NCI-H128 (cell line): ENCODE data around the gene TMEM221.
"Not testable (repeated sequence)": the region's sequence is repeated elsewhere in the genome, so short reads cannot be mapped to it uniquely, and the experiment has no call there.

Experiments
- DNase-seq: peaks from one replicate; lab custom pipeline; 2025; ENCODE audit not compliant: unreplicated experiment; lab: John Stamatoyannopoulos, UW

The TMEM221 gene

DNA sequence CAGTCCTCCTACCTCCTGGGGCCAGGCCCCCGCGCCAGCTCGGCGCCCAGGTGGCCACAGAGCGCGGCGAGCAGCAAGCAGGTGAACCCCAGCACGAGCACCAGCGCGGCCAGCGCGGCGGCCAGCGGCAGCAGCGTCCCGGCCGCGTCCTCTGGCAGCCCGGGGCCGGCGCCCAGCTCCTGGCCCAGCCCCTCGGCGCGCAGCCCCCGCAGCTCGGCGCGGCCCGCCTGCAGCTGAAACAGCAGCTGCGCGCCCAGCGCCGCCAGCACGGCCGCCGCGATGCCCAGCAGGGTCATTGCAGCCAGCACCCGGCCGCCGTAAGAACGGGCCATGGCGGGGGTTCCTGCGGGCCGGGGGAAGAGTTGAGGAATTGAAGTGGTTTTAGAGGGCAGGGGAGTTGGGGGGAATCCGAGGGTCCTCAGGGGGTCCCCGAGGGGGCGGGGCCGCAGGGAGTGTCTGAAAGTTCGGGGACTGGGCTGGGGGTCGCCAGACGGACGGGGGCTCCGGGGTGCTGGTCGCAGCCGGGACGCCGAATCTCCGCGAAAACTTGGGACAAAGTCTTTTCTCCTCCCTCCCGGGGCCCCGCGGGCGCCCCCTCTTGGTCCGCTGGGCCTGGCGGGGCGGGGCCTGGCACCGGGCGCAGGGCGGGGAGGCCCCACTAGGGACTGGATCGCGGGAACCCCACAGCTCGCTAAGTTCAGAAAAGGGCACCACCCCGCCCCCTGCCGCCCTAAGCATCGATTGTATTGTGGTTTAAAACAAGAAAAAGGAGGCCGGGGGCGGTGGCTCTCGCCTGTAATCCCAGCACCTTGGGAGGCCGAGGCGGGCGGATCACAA is at the start of gene TMEM221:
Gene TMEM221, minus strand, starts transcription at position 538 of the 837 bp plus-strand sequence. Its CDS starts 206 bp downstream, at position 332.
- no peak for DNase-seq

DNA sequence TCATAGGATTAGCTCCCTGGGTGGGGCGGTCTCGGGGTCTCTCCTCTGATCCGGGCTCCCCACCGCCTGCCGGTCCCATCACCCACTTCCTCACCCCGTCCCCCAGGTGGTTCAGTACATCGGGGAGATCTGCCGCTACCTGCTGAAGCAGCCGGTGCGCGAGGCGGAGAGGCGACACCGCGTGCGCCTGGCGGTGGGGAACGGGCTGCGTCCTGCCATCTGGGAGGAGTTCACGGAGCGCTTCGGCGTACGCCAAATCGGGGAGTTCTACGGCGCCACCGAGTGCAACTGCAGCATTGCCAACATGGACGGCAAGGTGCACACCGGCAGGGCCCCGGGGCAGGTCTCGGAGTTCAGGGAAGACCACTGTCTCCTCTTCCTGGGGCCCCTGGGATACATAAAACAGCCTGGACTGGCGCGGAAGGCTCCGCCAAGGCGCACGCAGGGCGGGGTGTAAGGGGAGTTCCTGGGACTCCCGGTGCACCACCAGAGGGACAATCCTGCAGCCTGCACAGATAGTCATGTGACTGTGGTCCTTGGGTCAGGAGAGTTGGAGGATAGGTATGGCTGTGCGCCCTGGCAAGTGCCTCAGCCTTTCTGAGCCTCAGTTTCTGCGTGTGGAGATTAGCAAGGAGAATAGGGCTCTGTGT is 48.8 kb upstream of the TMEM221 start:
- DNase-seq: no peak

DNA sequence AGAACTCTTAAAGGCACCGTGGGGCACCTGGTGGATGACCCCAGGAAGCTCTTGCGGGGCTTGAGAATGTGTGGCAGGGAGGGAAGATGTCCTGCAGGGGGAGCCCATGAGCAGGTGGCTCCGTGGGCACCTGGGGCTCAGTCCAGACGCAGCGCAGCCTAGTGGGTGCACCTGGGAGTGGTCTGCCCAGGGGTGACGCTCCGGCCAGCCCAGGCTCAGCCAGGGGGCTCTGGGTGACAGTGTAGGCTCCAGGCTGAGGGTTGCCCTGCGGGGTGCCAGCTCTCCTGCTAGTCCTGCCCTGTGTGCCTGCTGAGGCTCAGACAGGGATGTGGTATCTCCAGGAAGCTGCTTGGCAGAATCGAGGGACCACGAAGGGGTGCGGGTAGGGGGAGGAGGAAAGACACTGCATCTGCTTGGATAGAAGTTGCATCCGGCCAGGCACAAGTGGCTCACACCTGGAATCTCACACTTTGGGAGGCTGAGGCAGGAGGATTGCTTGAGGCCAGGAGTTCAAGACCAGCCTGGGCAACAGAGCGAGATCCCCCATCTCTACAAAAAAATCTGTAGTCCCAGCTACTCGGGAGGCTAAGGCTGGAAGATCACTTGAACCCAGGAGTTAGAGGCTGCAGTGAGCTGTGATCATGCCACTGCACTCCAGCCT is 48.0 kb upstream of the TMEM221 start:
- no peak for DNase-seq

DNA sequence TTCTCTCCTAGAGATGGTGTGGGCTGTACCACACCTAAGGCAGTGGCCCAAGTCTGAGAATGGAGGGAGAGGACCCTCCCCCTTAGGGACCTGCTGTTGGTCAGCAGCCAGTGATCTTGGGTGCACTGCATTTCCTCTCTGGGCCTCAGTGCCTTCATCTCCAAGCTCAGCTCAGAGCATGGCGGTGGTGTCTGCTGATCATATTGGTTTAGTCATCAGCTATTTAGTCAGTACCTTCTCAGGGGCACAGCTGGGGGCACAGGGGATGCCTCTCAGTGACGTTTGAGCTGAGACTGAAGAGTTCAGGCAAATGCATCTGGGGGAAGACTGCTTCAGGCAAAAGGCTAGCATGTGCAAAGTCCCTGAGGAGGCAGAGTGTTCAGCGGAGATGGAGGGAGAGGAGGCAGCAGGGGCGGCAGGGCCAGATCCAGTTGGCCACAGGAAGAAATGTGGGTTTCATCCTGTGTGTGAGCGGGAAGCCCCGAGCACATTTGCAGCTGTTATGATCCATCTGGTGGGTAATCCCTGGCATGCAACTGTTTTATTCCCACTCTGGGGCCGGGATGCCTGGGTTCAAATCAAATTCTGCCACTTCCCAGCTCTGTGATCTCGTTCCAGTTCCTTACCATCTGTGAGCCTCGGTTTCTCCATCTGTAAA is 47.3 kb upstream of the TMEM221 start:
- DNase-seq: no peak

DNA sequence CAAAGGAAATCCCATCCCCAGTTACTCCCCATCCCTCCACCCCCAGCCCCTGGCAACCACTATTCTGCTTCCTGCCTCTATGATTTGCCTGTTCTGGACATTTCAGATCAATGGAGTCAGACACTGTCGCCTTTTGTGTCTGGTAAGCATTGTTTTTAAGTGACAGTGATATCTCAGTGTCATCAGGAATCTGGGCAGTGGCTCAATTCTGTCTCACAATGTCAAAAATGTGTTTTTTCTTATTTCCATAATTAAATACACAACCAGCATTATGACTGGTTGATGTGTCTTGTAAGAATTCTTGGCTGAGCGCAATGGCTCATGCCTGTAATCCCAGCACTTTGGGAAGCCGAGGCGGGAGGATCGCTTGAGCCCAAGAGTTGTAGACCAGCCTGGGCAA is 42.8 kb upstream of the TMEM221 start:
- DNase-seq: no peak

DNA sequence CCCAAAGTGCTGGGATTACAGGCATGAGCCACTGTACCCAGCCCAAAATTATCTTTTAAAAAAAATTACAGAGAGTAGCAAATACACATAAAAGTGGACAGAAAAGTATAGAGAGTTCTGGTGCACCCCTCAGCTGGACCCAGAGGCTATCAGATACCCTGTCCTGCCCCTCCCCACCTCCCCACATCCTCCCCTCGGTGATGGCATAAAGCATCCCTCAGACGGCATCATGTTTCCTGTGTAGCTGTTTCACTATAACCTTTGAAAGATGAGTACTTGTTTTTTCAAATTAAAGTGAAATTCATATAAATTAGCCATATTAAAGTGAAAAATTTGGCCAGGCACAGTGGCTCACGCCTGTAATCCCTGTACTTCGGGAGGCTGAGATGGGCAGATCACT is 41.9 kb upstream of the TMEM221 start:
- no peak for DNase-seq

DNA sequence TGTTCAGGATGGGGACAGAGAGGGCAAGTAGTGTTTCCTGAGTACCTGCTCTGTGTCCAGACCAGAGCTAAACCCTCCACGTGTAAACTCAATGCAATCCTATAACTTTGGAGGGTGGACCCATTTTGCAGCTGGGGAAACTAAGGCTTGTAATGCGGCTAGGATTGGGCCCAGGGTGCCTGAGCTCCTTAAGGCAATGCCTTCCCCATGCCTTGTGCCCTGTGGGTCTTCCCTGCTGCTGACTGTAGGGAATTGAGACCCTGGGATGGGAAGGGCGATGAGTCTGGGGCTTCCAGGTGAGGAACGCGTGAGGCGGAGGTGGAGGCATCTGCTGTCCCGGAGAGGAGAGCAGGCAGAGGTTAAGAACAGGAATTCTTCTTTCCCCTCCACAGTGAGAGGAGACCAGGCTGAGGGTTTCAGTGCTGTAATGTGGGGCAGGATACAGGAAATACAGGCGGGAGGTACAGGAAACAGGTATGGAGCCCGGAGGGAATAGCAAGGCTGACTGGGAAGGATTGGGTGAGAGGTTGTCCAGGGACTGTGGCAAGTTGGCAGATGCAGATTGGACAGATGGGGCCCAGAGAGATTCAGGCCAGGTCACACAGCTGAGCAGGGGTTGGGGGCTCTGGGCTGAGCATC is 41.0 kb upstream of the TMEM221 start:
- DNase-seq: no peak

DNA sequence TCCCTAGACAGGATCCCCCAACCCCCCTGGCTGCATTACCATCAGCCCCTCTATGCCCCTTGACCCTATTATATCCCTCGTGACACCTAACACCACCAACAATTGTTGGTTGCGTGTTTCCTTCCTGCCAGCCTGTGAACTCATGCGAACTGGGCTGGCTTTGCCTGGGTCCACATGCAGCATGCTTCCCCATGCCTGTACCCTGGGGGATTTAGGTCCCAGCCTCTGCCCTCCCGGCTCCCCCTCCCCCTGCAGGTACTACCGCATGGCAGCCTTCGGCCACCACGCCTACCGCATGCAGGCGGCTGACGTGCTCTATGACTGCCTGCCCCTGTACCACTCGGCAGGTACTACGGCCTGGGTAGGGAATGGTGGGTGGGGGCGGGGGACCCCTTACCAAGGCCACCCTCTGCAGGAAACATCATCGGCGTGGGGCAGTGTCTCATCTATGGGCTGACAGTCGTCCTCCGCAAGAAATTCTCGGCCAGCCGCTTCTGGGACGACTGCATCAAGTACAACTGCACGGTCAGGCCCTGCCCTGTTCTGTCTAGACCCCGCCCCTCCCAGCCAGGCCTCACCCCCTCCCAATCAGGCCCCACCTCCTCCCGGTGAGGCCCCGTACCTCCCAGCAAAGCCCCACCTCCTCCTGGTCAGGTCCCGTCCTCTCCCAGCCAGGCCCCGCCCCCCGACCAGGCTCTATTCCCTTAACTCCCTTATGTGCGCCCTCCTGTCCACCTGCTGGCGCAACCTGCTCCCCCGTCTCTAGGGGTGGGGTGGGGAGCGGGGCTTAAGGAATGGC is 40.3 kb upstream of the TMEM221 start:
- DNase-seq: no peak

DNA sequence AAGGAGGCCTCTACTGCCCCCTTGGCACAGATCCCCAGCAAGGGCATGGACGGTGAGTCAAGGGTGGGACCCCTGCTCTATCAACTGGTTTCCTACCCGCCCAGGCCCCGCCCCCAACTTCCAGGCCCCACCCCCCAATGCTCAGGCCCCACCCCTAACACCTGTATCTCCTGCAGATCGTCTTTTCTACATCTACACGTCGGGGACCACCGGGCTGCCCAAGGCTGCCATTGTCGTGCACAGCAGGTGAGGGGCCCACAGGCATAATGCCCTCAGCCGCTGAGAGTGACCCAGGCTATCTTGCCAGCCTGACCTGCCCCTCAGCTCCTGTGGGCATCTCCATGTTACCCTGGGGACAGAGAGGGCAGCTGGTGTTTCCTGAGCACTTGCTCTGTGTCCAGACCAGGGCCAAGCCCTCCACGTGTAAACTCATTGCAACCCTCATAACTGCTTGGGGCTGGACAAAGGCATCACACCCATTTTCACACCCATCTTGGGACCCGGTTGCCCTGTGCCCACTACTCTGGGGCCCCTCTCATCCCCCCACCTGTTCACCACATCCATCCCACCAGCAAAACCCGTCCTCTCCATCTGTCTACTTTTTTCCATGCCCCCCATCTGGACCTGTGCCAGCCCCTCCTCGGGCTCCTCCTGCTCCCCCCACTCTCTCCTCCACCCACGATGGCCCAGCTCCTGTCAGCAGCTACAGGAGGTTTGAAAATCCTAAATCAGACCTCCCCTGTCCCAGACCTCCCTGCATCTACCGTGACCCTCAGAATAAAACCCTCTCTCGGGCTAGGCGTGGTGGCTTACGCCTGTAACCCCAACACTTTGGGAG is 39.0 kb upstream of the TMEM221 start:
- DNase-seq: no peak

DNA sequence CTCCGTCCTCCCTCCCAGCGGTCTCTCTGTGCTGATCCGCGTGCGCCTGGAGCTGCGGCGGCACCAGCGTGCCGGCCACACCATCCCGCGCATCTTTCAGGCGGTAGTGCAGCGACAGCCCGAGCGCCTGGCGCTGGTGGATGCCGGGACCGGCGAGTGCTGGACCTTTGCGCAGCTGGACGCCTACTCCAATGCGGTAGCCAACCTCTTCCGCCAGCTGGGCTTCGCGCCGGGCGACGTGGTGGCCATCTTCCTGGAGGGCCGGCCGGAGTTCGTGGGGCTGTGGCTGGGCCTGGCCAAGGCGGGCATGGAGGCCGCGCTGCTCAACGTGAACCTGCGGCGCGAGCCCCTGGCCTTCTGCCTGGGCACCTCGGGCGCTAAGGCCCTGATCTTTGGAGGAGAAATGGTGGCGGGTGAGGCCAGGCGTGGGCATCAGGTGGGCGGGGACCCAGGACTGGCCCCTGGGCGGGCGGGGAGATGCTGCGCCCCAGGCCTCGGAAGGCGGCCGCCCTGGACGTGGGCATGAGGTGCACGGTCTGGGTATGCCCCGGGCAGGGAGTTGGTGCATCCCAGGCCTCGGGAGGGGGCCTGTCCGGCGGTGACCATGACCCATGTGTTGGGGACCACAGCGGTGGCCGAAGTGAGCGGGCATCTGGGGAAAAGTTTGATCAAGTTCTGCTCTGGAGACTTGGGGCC is 38.2 kb upstream of the TMEM221 start:
- no peak for DNase-seq

DNA sequence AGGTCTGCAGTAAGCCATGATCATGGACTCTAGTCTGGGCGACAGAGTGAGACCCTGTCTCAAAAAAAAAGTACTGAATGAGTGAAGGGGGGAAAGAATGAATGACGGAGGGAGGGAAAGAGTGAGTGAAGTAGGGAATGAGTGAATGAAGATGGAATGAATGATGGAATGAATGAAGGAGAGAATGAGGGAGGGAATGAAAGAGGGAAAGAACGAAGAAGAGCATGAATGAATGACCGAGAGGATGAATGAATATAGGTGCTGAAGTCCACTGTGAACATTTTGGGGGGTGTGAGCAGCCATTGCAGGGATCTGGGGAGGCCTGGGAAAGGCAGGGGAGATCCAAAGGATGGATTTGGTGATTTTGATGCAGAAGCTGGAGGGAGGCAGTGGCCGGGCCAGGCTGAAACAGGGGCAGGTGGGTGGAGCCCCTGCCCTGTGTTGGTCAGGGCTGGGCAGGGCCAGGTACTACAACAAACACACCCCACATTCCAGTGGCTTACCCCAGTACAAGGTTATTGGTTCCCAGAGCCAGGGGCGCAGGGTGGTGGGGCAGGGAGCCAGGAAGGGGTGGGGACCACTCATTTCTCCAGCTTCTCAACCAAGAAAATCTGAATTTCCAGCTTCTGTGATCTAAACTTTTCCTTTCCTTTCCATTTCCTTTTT is 36.2 kb upstream of the TMEM221 start:
- DNase-seq: no peak

DNA sequence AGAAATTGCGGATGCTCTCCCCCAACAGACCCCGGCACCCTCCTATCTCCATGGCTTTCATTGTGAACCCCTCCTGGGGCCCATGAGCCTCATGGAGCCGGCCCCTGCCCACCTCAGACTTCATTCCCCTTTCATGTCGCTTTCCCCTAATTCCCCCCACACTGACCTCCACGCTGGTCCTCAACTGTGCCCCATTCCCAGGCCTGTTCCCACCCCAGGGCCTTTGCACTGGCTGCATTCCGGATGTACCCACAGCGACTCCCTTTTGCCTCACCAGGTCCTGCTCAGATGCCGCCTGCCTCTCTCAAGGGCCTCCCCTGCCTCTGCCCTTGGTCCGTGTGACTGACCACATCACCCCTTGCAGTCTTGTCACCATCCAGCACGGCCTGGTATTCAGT is 35.1 kb upstream of the TMEM221 start:
- no peak for DNase-seq

DNA sequence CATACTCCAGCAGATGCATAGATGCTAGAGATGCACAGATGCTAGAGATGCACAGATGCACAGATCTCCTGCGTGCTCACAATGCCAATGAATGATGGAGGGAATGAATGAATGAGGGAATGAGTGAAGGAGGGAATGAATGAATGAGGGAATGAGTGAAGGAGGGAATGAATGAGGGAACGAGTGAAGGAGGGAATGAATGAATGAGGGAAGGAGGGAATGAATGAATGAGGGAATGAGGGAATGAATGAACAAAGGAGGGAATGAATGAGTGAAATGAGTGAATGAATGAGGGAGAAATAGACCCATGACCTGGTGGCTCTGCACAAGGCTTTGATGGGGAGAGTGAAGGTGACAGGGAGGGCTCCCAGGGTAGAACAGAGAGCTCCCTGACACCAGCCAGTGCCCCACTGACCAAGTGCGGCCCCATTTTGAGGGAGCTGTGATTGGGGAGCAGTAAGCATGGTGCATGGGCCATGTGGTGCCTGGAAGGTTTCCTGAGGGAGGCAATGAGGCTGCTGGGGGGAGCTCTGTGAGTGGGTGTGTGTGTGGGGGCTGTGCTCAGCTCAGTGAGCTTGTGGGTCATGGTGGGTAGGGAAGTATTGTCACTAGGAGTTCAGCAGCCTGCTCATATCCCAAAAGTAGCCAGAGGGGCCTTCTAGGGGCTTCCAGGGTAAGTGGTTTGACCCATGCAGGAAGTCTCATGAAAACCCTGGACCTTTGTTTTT is 34.6 kb upstream of the TMEM221 start:
- DNase-seq: no peak

DNA sequence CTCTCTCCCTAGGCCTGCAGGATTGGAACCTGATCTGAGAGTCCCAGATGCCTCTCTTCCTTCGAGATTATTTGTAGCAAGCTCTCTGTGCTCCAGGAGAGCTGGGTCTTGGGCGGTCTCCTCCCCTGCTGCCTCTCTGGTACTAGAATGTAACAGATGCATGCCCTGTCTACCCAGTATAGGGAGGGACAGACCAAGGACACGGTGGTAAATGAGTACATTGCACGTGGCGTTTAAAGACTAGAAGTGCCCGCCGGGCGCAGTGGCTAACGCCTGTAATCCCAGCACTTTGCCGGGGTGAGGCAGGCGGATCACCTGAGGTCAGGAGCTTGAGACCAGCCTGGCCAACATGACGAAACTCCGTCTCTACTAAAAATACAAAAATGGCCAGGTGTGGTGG is 33.5 kb upstream of the TMEM221 start:
- DNase-seq: no peak

DNA sequence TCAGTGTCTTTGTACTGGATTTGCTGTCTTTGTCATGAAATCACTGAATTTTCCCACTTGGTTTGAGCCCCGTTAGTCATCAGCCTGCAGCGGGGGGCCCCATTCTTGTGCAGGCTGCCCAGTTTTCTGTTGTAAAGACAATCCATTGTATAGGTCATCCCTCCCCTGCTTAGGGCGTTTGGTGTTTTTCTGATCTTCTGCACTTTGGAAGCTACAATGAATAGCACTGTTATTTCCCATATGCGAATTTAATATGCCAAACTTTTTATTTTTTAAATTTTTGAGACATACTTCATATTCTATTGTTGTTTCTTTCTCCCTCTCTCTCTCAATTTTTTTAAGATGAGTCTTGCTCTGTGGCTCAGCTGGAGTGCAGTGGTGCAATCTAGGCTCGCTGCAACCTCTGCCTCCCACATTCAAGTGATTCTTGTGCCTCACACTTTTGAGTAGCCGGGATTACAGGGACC is 30.9 kb upstream of the TMEM221 start:
- DNase-seq: no peak

DNA sequence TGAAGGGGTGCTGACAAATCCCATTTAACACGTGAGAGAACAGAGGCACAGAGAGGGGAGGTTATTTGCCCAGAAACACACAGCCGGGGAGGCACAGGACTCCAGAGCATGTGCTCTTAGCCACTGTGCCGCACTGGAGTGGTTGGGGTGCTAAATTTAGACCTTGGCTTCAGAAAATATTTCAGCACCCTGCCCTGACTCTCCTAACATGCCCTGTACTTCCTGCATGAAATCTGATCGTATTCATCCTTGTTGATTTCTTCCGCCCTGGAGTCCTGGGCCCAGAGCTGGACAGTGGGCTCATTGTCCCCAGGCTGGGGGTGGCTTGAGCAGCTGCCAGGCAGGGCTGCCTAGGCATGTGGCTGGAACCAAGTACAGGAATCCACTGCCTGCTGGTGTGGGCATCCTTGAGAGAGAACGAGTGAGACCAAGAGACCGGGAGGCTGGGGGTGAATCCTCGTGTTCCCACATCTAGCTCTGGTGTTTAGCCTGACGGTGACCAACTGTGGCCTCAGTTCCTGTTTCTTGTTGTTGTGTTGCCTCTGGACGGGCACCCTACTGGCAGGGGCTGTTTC is 27.2 kb upstream of the TMEM221 start:
- no peak for DNase-seq

DNA sequence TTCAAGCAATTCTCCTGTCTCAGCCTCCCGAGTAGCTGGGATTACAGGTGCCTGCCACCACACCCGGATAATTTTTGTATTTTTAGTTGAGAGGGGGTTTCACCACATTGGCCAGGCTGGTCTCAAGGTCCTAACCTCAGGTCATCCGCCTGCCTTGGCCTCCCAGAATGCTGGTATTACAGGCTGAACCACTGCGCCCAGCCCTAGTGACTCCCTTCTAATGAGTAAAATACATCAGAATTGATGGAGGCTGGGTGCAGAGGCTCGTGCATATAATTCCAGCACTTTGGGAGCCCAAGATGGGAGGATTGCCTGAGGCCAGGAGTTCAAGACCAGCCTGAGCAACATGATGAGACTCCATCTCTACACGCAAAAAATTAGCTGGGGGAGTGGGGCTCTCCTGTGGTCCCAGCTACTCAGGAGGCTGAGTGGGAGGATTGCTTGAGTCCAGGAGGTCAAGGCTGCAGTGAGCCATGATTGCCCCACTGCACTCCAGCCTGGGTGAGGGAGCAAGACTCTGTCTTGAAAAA is 26.6 kb upstream of the TMEM221 start:
- not testable (repeated sequence) for DNase-seq
